Activated T-helper 1 cell treated with Interleukin-2 at 50 U/mL for 16 hours (primary cell): Measurements from ENCODE around the gene USP37.
A peak's percentile ranks its signal among the peaks of the same experiment; 100 is the strongest.

ENCODE experiments used
- DNase-seq: peaks from one replicate; pipeline ENCODE4 v3.0.0-alpha.2; 2020; ENCODE audit warnings: low read depth

USP37 gene, protein sequence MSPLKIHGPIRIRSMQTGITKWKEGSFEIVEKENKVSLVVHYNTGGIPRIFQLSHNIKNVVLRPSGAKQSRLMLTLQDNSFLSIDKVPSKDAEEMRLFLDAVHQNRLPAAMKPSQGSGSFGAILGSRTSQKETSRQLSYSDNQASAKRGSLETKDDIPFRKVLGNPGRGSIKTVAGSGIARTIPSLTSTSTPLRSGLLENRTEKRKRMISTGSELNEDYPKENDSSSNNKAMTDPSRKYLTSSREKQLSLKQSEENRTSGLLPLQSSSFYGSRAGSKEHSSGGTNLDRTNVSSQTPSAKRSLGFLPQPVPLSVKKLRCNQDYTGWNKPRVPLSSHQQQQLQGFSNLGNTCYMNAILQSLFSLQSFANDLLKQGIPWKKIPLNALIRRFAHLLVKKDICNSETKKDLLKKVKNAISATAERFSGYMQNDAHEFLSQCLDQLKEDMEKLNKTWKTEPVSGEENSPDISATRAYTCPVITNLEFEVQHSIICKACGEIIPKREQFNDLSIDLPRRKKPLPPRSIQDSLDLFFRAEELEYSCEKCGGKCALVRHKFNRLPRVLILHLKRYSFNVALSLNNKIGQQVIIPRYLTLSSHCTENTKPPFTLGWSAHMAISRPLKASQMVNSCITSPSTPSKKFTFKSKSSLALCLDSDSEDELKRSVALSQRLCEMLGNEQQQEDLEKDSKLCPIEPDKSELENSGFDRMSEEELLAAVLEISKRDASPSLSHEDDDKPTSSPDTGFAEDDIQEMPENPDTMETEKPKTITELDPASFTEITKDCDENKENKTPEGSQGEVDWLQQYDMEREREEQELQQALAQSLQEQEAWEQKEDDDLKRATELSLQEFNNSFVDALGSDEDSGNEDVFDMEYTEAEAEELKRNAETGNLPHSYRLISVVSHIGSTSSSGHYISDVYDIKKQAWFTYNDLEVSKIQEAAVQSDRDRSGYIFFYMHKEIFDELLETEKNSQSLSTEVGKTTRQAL

DNA sequence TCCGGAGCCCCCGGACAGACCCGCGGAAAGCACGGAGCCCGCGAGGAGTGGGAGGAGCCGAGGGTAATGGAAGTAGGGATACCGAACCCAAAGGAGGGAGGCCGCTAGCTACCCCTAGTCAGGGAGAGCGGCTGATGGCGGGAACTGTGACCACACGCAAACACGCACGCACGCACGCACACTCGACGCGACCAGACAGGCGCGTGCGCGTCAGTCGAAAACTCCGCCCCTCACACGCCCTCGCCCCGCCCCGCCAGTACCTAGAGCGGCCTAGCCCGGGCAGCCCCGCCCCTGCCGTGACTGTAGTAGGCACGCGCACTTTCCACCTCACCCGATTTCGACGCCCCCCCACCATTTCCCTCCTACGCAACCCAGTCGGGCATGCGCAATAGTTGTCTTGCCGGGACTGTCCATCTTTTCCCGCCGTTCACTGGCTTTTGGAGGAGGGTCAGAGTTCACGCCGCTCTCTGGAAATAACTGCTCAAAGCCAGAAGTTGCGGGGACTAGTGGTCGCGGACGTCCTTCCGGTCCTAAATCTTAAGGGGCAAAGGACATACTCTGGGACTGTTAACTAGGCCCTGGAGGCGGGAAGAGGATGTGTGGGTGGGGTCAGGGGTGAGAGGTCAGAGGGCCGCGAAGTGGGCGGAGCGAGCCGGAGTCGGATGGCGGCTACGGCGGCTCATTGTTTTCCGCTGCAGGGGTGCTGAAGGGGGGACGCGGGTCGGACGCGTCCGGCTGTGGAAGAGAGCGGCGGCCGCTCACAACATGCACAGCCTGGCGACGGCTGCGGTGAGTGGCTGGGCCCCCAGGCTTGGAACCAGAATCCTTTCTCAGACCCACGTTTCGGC, at the start of gene USP37, which contains the start of gene CNOT9:
Gene USP37 (minus strand): TSS at position 162 of the 848 bp plus-strand sequence. CDS start 9,698 bp downstream, outside the sequence.
Gene CNOT9 (plus strand): TSS at position 650 of the 848 bp plus-strand sequence. CDS start 116 bp downstream, at position 766.
- peak; percentile 100 for DNase-seq

DNA sequence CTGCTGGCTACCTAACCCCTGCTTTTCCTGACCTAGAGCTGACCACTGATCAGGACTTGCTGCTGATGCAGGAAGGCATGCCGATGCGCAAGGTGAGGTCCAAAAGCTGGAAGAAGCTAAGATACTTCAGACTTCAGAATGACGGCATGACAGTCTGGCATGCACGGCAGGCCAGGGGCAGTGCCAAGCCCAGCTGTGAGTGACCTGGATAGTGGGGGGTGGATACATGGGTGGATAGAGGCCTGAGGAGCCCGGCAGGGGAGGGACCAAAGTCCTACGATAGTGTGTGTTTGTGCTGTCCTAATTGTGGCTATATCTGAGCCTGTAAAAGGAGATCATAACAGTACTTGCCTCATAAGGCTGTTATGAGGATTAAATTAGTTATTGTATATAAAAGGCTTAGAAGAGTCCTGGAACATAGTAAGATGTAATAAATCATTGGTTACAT, 47.7 kb upstream of the USP37 start:
- no peak for DNase-seq

DNA sequence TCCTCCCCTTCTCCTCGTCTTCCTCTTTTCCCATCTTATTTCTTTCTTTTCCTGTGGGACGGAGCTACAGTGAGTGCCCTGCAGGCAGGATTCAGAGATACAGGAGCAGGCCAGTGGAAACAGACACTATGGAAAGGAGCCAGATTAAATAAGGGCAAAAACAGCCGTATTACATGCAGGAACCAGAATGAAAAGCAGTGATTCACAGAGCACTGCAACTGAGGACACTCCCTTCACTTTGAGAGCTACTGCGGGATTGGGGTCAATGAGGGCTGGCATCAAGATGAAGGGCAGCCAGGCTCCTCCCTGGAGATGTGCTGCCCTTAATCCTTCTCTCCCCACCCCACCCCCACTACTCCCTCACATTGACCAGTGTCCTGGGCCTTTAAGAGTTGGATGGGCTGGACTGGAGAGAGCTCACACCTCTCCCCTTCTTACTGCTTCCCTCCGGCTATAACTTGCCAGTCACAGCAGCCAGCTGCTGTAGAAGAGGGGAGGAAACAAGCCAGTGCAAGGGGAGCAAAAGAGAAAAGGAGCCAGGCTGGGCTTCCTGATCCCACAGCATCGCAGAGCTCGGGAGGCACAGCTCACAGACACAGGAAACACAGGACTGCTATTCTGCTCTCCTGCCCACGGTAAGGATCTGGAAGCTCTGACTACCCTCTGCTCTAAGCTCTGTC, 39.4 kb upstream of the USP37 start, which contains the start of gene PLCD4:
Gene PLCD4 (plus strand): TSS at position 464 of the 680 bp plus-strand sequence. CDS start 7,841 bp downstream, outside the sequence.
- no peak for DNase-seq

DNA sequence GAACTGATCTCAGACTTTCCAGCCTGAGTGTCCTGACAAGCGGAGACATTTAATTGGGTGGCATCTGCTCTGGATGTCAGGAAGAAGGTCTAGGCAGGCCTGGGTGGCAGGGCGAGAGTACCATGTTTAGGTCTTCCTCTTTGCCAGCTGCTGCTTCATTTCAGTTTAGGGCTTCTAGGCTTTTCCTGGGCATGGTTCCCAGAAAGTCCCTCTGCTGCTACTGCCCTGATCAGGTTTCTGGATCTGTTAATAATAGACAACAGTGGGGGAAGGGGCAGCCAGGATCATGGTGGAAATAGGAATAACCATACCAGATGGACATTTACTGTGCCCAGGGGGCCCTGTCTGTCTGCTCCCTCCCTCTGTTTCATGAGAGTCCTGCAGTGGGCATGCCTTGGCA, 37.3 kb upstream of the USP37 start:
- no peak for DNase-seq

DNA sequence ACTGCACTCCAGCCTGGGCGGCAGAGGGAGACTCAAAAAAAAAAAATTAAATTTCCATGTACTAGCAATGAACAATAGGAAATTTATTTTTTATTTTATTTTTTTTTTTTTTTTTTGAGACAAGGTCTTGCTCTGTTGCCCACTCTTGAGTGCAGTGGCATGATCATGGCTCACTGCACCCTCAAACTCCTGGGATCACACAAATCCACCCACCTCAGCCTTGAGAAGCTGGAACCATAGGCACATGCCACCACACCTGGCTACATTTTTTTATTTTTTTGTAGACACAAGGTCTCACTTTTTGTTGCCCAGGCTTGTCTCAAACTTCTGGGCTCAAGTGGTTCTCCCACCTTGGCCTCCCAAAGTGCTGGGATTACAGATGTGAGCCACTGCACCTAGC, 17.4 kb upstream of the USP37 start:
- no peak for DNase-seq

DNA sequence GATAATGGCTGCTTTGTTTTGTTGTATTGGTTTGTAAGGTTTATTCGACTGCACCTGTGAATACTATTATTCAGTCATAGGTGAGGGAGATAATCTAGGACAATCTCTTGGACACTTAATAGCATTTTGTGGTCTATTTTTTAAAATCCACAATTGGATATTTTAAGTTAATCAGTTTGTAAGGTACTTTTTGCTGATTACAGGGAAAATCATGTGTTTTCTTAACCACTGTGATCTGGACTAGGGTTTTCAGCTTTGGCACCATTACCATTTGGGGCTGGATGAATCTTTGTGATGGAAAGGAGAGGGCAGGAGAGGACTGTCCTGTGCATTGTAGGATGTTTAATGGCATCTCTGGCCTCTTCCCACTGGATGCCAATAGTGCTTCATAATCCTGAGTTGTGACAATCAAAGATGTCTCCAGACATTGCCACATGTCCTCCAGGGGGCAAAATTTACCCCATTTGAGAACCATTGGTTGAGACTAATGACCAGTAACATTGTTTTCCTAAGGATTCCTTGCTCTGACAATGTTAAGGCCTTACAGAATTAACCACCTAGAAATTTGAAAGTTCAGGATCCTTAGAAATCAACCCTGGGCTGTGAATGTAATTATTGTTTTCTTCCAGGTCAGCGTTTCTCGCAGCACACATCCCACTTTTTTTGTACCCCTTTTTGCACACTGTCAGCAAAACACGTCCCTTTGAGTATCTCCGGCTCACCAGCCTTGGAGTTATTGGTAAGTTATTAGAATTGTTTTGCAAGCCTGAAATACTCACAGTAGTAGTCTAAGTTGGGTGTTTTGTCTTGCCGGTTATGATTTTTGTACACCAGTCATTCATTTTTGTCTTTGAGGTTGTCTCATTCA, 16.1 kb upstream of the USP37 start:
- DNase-seq = no peak

DNA sequence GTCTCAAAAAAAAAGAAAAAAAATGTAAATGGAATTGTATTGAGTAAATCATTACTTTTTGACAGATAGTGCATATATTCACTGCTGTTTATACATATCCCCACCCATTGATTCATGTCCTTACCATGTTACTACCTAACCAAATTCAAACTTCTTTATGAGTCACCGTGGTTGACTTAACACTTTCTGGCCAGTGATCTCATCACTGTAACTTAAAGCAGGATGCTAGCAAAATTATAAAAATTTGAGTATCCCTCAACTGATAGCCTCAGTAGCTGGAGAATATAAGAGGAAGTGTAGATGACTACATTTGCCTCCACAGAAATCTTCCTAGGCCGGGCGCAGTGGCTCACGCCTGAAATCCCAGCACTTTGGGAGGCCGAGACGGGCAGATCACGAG, 13.9 kb upstream of the USP37 start:
- DNase-seq = no peak

DNA sequence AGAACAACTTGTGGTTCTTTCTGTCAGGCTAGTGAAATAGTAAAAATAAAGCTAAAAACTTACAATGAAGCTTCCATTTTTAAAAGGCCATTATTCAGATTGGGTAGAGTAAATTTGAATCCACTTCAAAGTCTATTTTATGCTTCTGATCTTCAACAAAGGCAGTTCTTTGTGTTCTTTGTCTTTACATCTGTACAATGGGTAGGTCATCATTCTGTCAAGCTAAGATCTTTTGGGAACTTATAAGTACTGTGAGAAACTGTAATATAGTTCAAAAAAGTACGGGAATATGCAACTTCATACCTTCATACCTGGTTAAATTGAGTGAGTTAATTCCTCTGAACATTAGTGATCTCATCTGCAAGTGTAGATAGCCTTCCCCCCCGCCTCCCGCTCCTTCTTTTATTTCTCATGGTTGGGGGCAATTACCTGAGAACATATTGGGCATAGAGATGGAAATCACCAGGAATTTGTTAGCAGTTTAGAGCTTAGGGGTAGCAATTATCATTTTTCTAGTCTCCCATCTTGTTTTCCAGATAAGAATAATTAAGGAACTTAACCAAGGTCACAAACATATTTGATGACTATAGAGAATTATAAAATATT, 10.2 kb upstream of the USP37 start:
- no peak for DNase-seq

DNA sequence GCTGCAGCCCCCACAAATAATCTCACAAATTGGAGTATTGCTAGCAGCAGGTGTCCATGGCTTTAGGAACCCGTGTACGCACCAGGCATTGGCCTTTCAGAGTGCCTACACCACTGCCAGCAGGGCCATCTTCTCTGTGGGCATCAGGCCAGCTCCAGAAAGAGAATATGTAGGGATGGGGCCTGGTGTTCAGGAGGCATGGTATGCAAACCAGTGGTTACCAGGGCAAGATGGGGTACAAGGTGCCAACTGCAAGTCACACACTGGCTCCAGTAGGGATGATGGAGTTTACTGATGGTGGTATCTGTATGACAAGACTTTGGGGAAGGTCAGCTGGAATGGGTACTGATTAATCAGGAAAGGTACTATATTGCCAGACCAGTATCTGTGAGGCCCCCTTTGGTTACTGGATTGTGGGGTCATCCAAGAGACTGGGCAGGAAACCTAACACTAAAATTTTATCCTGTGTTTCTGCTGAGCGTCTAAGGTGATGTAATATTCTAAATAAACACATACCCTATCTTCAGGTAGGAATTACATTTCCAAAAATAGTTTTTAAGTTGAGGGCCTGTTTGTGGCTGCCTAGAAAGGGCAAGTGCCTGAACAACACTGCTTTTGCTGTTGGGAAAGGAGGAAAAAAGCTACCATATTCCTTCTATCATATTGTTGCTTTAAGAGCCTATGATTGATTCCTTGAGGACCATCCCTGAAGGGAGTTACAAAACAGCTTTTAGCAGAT, 9.5 kb upstream of the USP37 start:
- DNase-seq = no peak

DNA sequence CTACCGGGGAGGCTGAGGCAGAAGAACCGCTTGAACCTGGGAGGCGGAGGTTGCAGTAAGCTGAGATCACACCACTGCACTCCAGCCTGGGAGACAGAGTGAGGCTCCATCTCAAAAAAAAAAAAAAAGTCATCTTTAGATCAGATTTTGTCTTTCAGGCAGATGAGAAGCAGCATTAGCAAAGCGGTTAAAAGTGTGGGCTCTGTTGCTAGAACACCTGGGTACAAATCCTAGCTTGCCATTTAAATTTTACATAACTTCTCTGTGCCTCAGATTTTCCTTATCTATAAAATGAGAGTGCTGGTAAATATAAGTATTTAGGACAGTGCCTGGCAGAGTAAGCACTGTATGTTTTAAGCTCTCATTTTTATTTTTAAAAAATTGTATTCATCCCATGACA, 8.7 kb upstream of the USP37 start:
- no peak for DNase-seq

DNA sequence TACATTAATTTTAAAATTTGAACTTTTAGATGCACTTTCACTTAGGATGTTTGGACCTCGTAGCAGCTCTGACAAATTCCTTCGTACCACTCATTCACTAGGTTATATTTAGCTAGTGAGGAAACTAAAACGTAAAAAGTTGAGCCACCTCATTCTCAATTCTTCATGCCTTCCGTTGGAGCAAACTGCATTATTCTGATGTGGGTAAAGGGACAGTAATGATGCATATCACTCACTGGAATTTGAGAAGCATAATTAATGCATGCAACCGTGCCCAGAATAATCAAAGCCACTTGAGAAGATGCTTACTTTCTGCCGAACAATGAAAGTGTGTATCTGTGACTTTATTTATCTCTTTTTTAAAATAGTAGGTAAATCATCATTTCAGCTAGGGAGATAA, 2.7 kb upstream of the USP37 start:
- DNase-seq = no peak

DNA sequence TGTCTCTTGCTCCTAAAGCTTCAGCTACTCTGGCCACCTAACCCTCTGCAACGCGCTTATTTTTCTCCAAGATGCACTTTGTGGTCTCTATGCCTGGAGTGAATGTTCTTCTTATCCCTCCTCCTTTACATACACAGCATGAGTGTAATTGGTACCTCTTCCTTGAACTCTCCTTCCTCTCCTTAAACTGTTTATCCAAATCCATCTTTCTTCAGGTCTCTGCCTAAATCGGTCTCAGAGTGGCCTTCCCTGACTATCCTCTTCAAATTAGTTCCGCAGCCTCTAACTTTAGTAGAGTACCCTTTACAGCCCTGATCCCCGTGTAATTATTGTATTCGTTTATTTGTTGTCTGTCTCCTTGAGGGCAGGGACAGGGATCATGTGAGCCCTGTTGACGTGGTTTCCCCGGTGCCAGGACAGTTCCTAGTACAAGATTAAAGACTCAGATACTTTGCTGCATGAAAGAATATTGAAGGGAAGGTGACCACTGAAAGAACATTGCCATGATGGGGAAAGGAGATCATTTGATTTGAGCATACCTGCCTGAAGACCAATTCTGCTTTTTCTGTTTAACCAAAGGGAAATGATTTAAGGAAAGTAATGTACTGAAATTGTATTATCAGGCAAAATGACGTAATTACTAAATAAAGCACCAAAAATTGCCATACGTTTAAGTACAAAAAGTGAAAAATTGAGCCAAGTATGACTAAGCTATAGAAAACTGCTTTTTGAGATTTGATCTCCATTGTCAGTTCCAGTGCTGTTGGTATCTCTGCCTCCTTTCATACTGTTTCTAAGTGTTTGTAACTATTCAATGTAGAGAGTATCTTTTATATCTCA, 1.7 kb upstream of the USP37 start:
- DNase-seq = no peak

DNA sequence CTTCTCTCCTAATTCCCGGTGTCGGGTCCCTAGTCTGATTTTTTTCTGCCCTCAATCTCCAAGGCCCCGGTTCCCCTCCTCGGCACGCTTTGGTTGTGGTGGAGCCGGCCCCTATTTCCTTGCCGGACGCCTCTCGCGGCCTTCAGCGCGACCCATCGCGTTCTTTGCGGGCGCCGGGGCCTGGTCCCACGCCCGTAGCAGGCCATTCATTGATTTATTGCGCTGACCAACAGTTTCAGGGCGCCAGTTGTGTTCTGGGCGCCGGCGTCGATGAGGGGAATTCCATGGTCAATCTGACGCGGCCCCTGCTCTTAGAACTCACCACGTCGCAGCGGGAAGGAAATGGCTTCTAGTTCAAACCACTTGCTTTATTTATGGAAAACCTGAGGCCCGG, 884 bp upstream of the USP37 start:
- DNase-seq = peak; percentile 29

DNA sequence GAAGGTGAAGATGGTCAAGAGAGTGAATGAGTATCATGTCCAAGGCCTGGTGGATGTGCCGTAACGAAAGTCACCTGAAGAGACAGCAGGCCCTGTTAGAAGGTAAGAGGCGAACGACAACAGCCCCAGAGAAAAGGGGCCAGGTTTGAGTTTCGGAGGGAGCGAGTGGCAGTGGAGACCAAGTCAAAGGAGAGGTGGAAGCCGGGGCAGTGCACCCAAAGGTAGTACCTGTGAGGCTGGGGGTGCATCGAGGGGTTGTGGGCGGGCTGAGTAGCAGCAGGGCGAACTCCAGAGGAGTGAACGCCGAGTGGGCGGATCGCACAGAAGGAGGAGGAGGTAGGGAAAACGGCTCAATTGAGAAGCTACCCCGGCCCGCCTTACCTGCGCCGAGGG, 358 bp downstream of the USP37 start:
- no peak for DNase-seq

DNA sequence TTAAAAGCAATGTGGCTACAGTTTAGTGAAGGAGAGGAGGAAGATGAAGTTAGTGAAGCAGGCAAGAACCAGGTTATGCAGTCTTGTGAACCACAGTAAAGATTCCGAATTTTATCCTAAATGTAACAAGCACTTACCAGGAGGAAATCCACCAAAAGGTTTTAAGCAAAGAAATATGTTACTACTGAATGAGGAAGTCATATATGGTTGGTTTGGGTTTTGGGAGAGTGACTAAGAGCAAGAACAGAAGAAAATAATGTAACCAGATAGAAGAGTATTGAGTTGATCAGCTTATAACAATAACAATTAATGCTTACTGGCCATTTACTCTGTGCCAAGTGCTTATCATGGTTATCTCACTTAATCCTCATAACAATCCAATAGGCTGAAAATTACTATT, 1.9 kb downstream of the USP37 start:
- DNase-seq = no peak

DNA sequence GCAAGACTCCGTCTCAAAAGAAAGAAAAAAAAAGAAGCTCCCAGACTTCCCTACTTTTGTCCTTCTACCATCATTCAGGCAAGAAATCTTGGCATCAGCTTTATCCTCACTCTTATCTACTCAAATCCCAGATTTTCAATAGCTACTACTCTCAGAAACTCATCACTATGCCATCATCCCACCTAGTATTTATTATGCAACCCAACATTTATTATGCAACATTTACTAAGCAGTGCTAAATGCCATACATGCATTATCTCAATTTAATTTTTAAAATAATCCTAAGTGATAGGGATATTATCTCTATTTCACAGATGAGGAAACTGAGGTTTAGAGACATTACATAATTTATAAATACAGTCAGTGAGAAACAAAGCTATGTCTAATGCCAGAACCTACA, 4.1 kb downstream of the USP37 start:
- no peak for DNase-seq

DNA sequence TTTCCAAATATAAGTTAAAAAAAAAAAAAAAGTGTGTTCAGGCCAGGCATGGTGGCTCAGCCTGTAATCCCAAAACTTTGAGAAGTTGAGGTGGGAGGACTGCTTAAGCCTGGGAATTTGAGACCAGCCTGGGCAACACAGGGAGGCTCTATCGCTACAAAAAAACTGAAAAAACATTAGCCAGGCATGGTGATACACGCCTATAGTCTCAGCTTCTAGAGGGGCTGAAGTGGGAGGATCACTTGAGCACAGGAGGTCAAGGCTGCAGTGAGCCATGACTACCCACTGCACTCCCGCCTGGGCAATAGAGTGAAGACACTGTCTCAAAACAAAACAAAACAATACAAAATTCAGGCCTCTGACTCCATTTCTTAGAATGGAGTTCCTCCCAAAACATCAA, 9.2 kb downstream of the USP37 start:
- no peak for DNase-seq

DNA sequence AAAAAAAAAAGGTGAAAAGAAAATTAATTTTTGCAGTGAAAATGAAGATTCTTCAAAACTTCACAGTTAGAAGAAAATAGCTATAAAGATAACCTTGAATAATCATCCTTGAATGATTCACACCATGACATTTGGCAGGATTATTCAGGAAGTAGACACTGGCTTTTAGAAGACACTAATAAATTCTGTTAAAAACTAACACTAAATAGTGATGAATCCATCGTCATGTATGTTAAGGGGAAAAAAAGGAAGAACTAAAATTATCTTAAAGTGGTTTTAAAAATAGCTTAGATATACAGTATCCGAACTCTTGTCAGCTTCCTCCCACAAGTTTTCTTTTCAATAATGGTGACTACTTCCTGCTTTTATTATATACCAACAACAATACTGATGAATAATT, 10.2 kb downstream of the USP37 start:
- no peak for DNase-seq
